ENCODE data around the gene GRWD1. TPM values are rescaled to one million over a fixed set of nuclear protein-coding genes. Genes with fewer than 3 reads are reported as not detected.

Gene GRWD1
- total RNA-seq, 1 donor from 2014 or later: 10.6 TPM

GRCh38 chr19:48474084-48474592 lies 28.4 kb downstream of the GRWD1 start:
- H3K4me1 ChIP-seq: peaks cover 7% of the 10 kb centered on the region
- H3K4me3 ChIP-seq: no peak overlapping the region
- H3K9me3 ChIP-seq (ENCODE audit: low read depth): no peaks in the 10 kb centered on the region
- peak overlapping the region; percentile 3 for H3K4me3 Mint-ChIP-seq
- no peak for DNase-seq (ENCODE audit: low spot score)
- peaks cover 17% of the 10 kb centered on the region for H3K4me1 Mint-ChIP-seq
- TF ChIP-seq CTCF (IDR thresholded peaks at IDR 0.05) (no peak), EZH2phosphoT487 (IDR thresholded peaks at IDR 0.05) (no peak), EZH2 (IDR thresholded peaks at IDR 0.05) (no peak)
- H2AFZ ChIP-seq (replicated peaks): no peak overlapping the region
- no peak overlapping the region for H3K27ac Mint-ChIP-seq
- peaks cover 65% of the 10 kb centered on the region for H4K20me1 ChIP-seq (ENCODE audit: low read depth)
- H3K79me2 ChIP-seq (ENCODE audit: low read depth): peaks cover 29% of the 10 kb centered on the region
- no peaks in the 10 kb centered on the region for H3K9me3 Mint-ChIP-seq
- peaks cover 15% of the 10 kb centered on the region for H3F3A ChIP-seq (ENCODE audit: low read depth)
- H3K27me3 Mint-ChIP-seq (ENCODE audit: insufficient read depth, low read depth): peaks cover 18% of the 10 kb centered on the region
- H3K27me3 ChIP-seq: no peaks in the 10 kb centered on the region
- H3K9ac ChIP-seq: no peak overlapping the region
- H3K4me2 ChIP-seq: no peak overlapping the region
- peaks cover 35% of the 10 kb centered on the region for H3K36me3 Mint-ChIP-seq
- peaks cover 4% of the 10 kb centered on the region for H3K36me3 ChIP-seq
- no peak overlapping the region for H3K27ac ChIP-seq

- Mint-ChIP-seq H3K36me3 (peaks cover 42% of the 10 kb centered on the region), H3K4me3 (no peak overlapping the region), H3K9me3 (no peaks in the 10 kb centered on the region), H3K27ac (no peak overlapping the region), H3K27me3 (ENCODE audit: insufficient read depth, low read depth) (peaks cover 21% of the 10 kb centered on the region), H3K4me1 (peaks cover 14% of the 10 kb centered on the region)
- Histone ChIP-seq H3K9me3 (ENCODE audit: low read depth) (no peaks in the 10 kb centered on the region), H3K27ac (no peak overlapping the region), H3F3A (ENCODE audit: low read depth) (peaks cover 18% of the 10 kb centered on the region), H3K79me2 (ENCODE audit: low read depth) (peaks cover 15% of the 10 kb centered on the region), H3K4me1 (peaks cover 2% of the 10 kb centered on the region), H3K4me3 (no peak overlapping the region), H3K27me3 (no peaks in the 10 kb centered on the region), H4K20me1 (ENCODE audit: low read depth) (peaks cover 56% of the 10 kb centered on the region), H2AFZ (replicated peaks) (no peak overlapping the region), H3K9ac (no peak overlapping the region), H3K4me2 (no peak overlapping the region), H3K36me3 (peaks cover 4% of the 10 kb centered on the region)
- no peak for DNase-seq (ENCODE audit: low spot score)
- TF ChIP-seq EZH2 (IDR thresholded peaks at IDR 0.05) (no peak), EZH2phosphoT487 (IDR thresholded peaks at IDR 0.05) (no peak), CTCF (IDR thresholded peaks at IDR 0.05) (no peak)
These were observed 29.7 kb downstream of the GRWD1 start for GRCh38 chr19:48475369-48476068.

GRCh38 chr19:48476176-48476575 lies 30.4 kb downstream of the GRWD1 start:
- Histone ChIP-seq H3K4me1 (no peaks in the 10 kb centered on the region), H3K36me3 (peaks cover 4% of the 10 kb centered on the region), H3K79me2 (ENCODE audit: low read depth) (peaks cover 9% of the 10 kb centered on the region), H4K20me1 (ENCODE audit: low read depth) (peaks cover 49% of the 10 kb centered on the region), H3K27me3 (no peaks in the 10 kb centered on the region), H3K9me3 (ENCODE audit: low read depth) (no peaks in the 10 kb centered on the region), H3K9ac (no peak overlapping the region), H3F3A (ENCODE audit: low read depth) (peaks cover 19% of the 10 kb centered on the region), H2AFZ (replicated peaks) (no peak overlapping the region), H3K4me2 (no peak overlapping the region), H3K4me3 (no peak overlapping the region), H3K27ac (no peak overlapping the region)
- TF ChIP-seq CTCF (IDR thresholded peaks at IDR 0.05) (no peak), EZH2phosphoT487 (IDR thresholded peaks at IDR 0.05) (no peak), EZH2 (IDR thresholded peaks at IDR 0.05) (no peak)
- no peak overlapping the region for H3K4me3 Mint-ChIP-seq
- DNase-seq (ENCODE audit: low spot score): no peak
- H3K4me1 Mint-ChIP-seq: peaks cover 10% of the 10 kb centered on the region
- H3K9me3 Mint-ChIP-seq: no peaks in the 10 kb centered on the region
- peaks cover 38% of the 10 kb centered on the region for H3K36me3 Mint-ChIP-seq
- no peak overlapping the region for H3K27ac Mint-ChIP-seq
- H3K27me3 Mint-ChIP-seq (ENCODE audit: insufficient read depth, low read depth): peaks cover 21% of the 10 kb centered on the region
